ENCODE results near the gene C10orf90. TPM values are rescaled to one million over a fixed set of nuclear protein-coding genes. Genes with fewer than 3 reads are reported as not detected.

C10orf90 gene
- total RNA-seq, 1 donor: 0.72 TPM

DNA sequence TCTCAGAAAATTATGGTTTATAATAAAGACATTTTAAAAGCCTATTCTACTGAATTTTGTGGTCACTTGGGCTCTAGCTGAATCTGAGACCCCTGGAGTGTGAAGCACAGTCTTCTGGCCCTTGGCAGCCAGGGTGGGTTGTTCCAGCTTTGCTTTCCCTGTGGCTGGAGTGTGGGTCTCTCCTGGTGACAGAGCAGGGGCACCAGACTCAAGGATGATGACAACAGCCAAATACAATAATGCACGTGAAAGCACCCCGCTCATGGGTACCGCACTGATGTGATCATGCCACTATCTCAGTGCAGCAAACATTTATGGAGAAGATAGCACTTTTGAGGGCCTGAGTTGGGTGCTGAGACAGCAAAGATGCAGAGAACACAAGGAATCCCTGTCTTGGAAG lies 147.4 kb downstream of the C10orf90 start:
- no peaks in the 10 kb centered on the region for H3K36me3 ChIP-seq (ENCODE audit: insufficient read depth, low read length)
- H3K4me1 ChIP-seq (ENCODE audit: insufficient read depth, low read length): no peaks in the 10 kb centered on the region
- DNase-seq (ENCODE audit: insufficient read length, low spot score, missing footprints): no peak
- H3K79me2 ChIP-seq (ENCODE audit: insufficient read depth, low read length): no peaks in the 10 kb centered on the region
- TF ChIP-seq, protein P1, sequence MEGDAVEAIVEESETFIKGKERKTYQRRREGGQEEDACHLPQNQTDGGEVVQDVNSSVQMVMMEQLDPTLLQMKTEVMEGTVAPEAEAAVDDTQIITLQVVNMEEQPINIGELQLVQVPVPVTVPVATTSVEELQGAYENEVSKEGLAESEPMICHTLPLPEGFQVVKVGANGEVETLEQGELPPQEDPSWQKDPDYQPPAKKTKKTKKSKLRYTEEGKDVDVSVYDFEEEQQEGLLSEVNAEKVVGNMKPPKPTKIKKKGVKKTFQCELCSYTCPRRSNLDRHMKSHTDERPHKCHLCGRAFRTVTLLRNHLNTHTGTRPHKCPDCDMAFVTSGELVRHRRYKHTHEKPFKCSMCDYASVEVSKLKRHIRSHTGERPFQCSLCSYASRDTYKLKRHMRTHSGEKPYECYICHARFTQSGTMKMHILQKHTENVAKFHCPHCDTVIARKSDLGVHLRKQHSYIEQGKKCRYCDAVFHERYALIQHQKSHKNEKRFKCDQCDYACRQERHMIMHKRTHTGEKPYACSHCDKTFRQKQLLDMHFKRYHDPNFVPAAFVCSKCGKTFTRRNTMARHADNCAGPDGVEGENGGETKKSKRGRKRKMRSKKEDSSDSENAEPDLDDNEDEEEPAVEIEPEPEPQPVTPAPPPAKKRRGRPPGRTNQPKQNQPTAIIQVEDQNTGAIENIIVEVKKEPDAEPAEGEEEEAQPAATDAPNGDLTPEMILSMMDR (IDR thresholded peaks at IDR 0.05; ENCODE audit: extremely low read depth, low read depth, low read length): no peak
- H3K27me3 ChIP-seq (ENCODE audit: insufficient read depth, low read length): peaks cover 35% of the 10 kb centered on the region
- no peak overlapping the region for H3K4me2 ChIP-seq (ENCODE audit: insufficient read depth, low read length)
- H2AFZ ChIP-seq (ENCODE audit: low read length): no peak overlapping the region
- no peak overlapping the region for H3K27ac ChIP-seq (ENCODE audit: low read depth, low read length)
- H4K20me1 ChIP-seq (ENCODE audit: insufficient read depth, low read length): no peaks in the 10 kb centered on the region
- H3K4me3 ChIP-seq (ENCODE audit: insufficient read depth, low read length): no peak overlapping the region
- H3K9me3 ChIP-seq (ENCODE audit: low read depth, low read length): no peaks in the 10 kb centered on the region

DNA sequence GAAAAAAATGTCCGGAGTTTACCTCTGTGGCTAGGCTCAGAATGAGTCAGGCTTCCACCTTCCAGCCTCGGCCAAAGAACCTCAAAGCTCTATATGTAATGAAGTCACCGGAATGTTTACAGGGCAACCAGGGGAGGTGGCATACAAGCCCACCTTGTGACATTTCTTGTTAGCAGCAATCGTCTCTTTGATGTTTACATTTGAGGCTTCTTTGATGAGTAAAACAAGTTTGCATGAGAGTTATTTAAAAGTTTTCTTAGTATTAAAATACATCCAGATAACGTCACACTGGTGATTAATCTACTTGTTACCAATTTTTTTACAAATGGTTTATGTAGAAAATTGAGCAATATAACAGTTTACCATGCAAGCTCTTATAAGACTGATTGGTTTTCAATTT lies 149.1 kb downstream of the C10orf90 start:
- no peak overlapping the region for H3K4me2 ChIP-seq (ENCODE audit: insufficient read depth, low read length)
- no peak overlapping the region for H3K4me3 ChIP-seq (ENCODE audit: insufficient read depth, low read length)
- no peaks in the 10 kb centered on the region for H3K79me2 ChIP-seq (ENCODE audit: insufficient read depth, low read length)
- no peaks in the 10 kb centered on the region for H3K36me3 ChIP-seq (ENCODE audit: insufficient read depth, low read length)
- TF ChIP-seq, protein P1 (IDR thresholded peaks at IDR 0.05; ENCODE audit: extremely low read depth, low read depth, low read length): no peak
- no peak overlapping the region for H2AFZ ChIP-seq (ENCODE audit: low read length)
- no peaks in the 10 kb centered on the region for H3K4me1 ChIP-seq (ENCODE audit: insufficient read depth, low read length)
- no peaks in the 10 kb centered on the region for H4K20me1 ChIP-seq (ENCODE audit: insufficient read depth, low read length)
- no peak overlapping the region for H3K27ac ChIP-seq (ENCODE audit: low read depth, low read length)
- no peaks in the 10 kb centered on the region for H3K9me3 ChIP-seq (ENCODE audit: low read depth, low read length)
- no peak for DNase-seq (ENCODE audit: insufficient read length, low spot score, missing footprints)
- H3K27me3 ChIP-seq (ENCODE audit: insufficient read depth, low read length): peaks cover 31% of the 10 kb centered on the region

DNA sequence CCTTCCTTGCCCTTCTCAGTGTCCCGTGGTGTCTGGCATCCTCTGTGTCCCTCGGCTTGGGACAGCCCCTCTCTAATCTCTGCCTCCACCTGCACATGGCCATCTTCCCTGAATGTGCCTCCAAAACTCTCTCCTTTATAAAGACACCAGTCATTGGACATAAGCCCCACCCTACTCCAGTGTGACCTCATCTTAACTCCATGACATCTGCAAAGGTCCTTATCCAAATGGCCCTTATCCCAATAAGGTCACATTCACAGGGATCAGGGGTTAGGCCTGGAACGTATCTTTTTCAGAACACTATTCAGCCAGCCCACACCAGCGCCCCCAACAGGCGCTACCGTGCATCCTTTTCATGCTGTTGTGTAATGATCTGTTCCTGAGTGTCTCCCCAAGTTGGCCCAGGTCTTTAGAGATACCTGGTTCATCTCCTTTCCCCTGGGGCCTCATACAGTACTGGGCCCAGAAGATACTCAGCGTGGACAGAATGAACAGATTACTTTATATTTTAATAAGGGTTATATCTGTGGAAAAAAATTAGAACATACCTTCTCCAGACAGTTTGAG lies 149.7 kb downstream of the C10orf90 start:
- TF ChIP-seq, protein P1 (IDR thresholded peaks at IDR 0.05; ENCODE audit: extremely low read depth, low read depth, low read length): peak; percentile 24
- Histone ChIP-seq H3K9me3 (ENCODE audit: low read depth, low read length) (no peaks in the 10 kb centered on the region), H3K36me3 (ENCODE audit: insufficient read depth, low read length) (no peaks in the 10 kb centered on the region), H2AFZ (ENCODE audit: low read length) (no peak overlapping the region), H3K27ac (ENCODE audit: low read depth, low read length) (no peak overlapping the region), H3K4me3 (ENCODE audit: insufficient read depth, low read length) (no peak overlapping the region), H3K79me2 (ENCODE audit: insufficient read depth, low read length) (no peaks in the 10 kb centered on the region), H3K4me1 (ENCODE audit: insufficient read depth, low read length) (no peaks in the 10 kb centered on the region), H3K4me2 (ENCODE audit: insufficient read depth, low read length) (no peak overlapping the region), H3K27me3 (ENCODE audit: insufficient read depth, low read length) (peaks cover 29% of the 10 kb centered on the region), H4K20me1 (ENCODE audit: insufficient read depth, low read length) (no peaks in the 10 kb centered on the region)
- no peak for DNase-seq (ENCODE audit: insufficient read length, low spot score, missing footprints)

DNA sequence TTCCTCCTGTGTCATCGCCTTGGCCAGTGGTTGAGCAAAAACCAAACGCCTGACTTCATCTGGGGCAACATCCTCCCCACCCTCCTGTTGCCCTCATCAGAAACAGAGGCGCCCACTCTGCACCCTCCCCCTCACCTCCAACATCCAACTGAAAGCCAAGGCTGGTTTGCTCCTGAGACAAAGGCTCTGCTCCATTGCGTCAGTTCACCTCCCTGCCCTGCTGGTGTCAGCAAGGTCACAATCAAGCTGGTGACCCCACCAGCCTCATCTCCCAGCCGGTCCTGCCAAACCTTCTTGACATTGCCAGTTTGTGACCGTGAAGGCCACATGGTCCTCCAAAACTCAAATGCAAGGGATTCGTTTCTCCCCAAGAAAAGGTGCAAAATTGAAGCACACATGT lies 150.5 kb downstream of the C10orf90 start:
- Histone ChIP-seq H3K4me3 (ENCODE audit: insufficient read depth, low read length) (no peak overlapping the region), H4K20me1 (ENCODE audit: insufficient read depth, low read length) (no peaks in the 10 kb centered on the region), H3K79me2 (ENCODE audit: insufficient read depth, low read length) (no peaks in the 10 kb centered on the region), H3K4me2 (ENCODE audit: insufficient read depth, low read length) (no peak overlapping the region), H3K4me1 (ENCODE audit: insufficient read depth, low read length) (no peaks in the 10 kb centered on the region), H2AFZ (ENCODE audit: low read length) (no peak overlapping the region), H3K9me3 (ENCODE audit: low read depth, low read length) (no peaks in the 10 kb centered on the region), H3K27me3 (ENCODE audit: insufficient read depth, low read length) (peaks cover 21% of the 10 kb centered on the region), H3K27ac (ENCODE audit: low read depth, low read length) (no peak overlapping the region), H3K36me3 (ENCODE audit: insufficient read depth, low read length) (no peaks in the 10 kb centered on the region)
- DNase-seq (ENCODE audit: insufficient read length, low spot score, missing footprints): no peak
- TF ChIP-seq, protein P1 (IDR thresholded peaks at IDR 0.05; ENCODE audit: extremely low read depth, low read depth, low read length): no peak
